A549 (cell line): Measurements from ENCODE around the gene NFATC4. TPM values are rescaled to one million over a fixed set of nuclear protein-coding genes. Genes with fewer than 3 reads are reported as not detected.

ENCODE experiments used
- ATAC-seq, 2 experiments: fragments of 200-7000 bp in 1 of 2; fragments of >200 bp in 1 of 2; cut with Nextera tagmentation in 1 of 2; cut with Tn5 transposase in 1 of 2; 3 replicates each; pipeline versions ENCODE4 v1.8.0 to v1.9.1; 2018 to 2020; ENCODE audit warnings: mild to moderate bottlenecking in 1 of 2, moderate library complexity in 1 of 2
- CTCF ChIA-PET: fragments of 300-600 bp; sonication (Branson Sonifier 250); formaldehyde crosslinking; extraction: SDS; loops from one replicate; lab custom pipeline; 2021; ENCODE audit warnings: antibody characterized with exemption, inconsistent platforms; lab: Yijun Ruan, JAX
- POLR2A ChIA-PET: fragments of 350-600 bp; formaldehyde crosslinking; extraction: SDS; loops from one replicate; lab custom pipeline; 2021; ENCODE audit warnings: antibody characterized with exemption, inconsistent platforms; lab: Yijun Ruan, JAX
- DNase-seq, 2 experiments: peaks; one replicate each; pipeline versions ENCODE4 v3.0.0 to v3.0.0-alpha.2; 2011 to 2016; ENCODE audit warnings: low read depth in 1 of 2, low spot score in 1 of 2
- FAIRE-seq: peaks from 2 replicates; lab custom pipeline; 2011; peaks lifted over from hg19 to GRCh38; lab: Jason Lieb, UNC
- H3K27ac ChIP-seq, 2 experiments: fragments of >200 bp; sonication (Bioruptor Twin); formaldehyde crosslinking; 3 replicates each; pipeline ENCODE4 v1.5.1; 2016 to 2017
- H3K4me1 ChIP-seq: fragments of >200 bp; sonication (Bioruptor Twin); formaldehyde crosslinking; 3 replicates; pipeline ENCODE4 v1.6.1; 2016
- H3K4me2 ChIP-seq: fragments of >200 bp; sonication (Bioruptor Twin); formaldehyde crosslinking; 3 replicates; pipeline ENCODE4 v1.6.1; 2016
- H3K4me3 ChIP-seq: fragments of >200 bp; sonication (Bioruptor Twin); formaldehyde crosslinking; 3 replicates; pipeline ENCODE4 v1.5.1; 2016
- H3K9me3 ChIP-seq: fragments of >200 bp; sonication (Bioruptor Twin); formaldehyde crosslinking; 3 replicates; pipeline ENCODE4 v1.6.1; 2016
- BHLHE40 ChIP-seq: IDR thresholded peaks from 2 replicates; pipeline ENCODE4 v1.6.1; 2012; ENCODE audit warnings: low read depth, low read length, inconsistent platforms
- CEBPB ChIP-seq, 2 experiments: fragments of >200 bp in 1 of 2; sonication (Bioruptor Twin) in 1 of 2; formaldehyde crosslinking in 1 of 2; IDR thresholded peaks; 2 replicates each; pipeline ENCODE4 v1.6.1; 2012 to 2016
- EHF ChIP-seq: fragments of 250-450 bp; sonication (Bioruptor Pico); IDR thresholded peaks from 2 replicates; pipeline ENCODE4 v1.5.0; 2020; ENCODE audit warnings: mild to moderate bottlenecking
- EHMT2 ChIP-seq: fragments of 200-600 bp; sonication (generic); IDR thresholded peaks from 2 replicates; pipeline ENCODE4 v1.6.1; 2016; ENCODE audit warnings: antibody characterized with exemption, low read depth, mild to moderate bottlenecking, moderate library complexity
- FOSB ChIP-seq: fragments of 250-450 bp; sonication (Bioruptor Pico); IDR thresholded peaks from 2 replicates; pipeline ENCODE4 v1.5.0; 2020; ENCODE audit warnings: mild to moderate bottlenecking, moderate library complexity
- HDAC2 ChIP-seq: fragments of 200-600 bp; sonication (generic); IDR thresholded peaks from 2 replicates; pipeline ENCODE4 v1.6.1; 2016
- JUN ChIP-seq, 2 experiments: fragments of >200 bp; sonication (Bioruptor Twin); formaldehyde crosslinking; IDR thresholded peaks; 2 replicates in 1 of 2; 3 replicates in 1 of 2; pipeline ENCODE4 v1.6.1; 2016 to 2017
- KDM5A ChIP-seq: fragments of 200-600 bp; sonication (generic); IDR thresholded peaks from 2 replicates; pipeline ENCODE4 v1.6.1; 2016; ENCODE audit warnings: antibody characterized with exemption, mild to moderate bottlenecking
- MAFK ChIP-seq: fragments of 450-650 bp; IDR thresholded peaks from 2 replicates; pipeline ENCODE4 v1.6.1; 2014; ENCODE audit not compliant: partially characterized antibody
- NPAS2 ChIP-seq: fragments of 250-450 bp; sonication (Bioruptor Pico); IDR thresholded peaks from 2 replicates; pipeline ENCODE4 v1.8.0; 2022; ENCODE audit warnings: mild to moderate bottlenecking, moderate library complexity, borderline replicate concordance
- NR3C1 ChIP-seq: fragments of >200 bp; sonication (Bioruptor Twin); formaldehyde crosslinking; IDR thresholded peaks from 3 replicates; pipeline ENCODE4 v1.6.1; 2017
- POLR2AphosphoS2 ChIP-seq: conservative IDR thresholded peaks from 2 replicates; pipeline ENCODE4 v1.6.1; 2012; ENCODE audit warnings: low read length, improper control_type of control experiment, inconsistent platforms
- RAD21 ChIP-seq, 2 experiments: fragments of >200 bp in 1 of 2; sonication (Bioruptor Twin) in 1 of 2; formaldehyde crosslinking in 1 of 2; IDR thresholded peaks in 1 of 2; conservative IDR thresholded peaks in 1 of 2; 2 replicates in 1 of 2; 3 replicates in 1 of 2; pipeline ENCODE4 v1.6.1; 2012 to 2018; ENCODE audit warnings: inconsistent platforms in 1 of 2
- SREBF2 ChIP-seq: fragments of 450-650 bp; IDR thresholded peaks from 2 replicates; pipeline ENCODE4 v1.6.1; 2014; ENCODE audit warnings: mild to moderate bottlenecking, moderate library complexity
- WGBS: methylation state at CpG from one replicate; pipeline ENCODE4 v1.1.6; 2017; ENCODE audit errors: missing lambda C conversion rate; 5-methylcytosine and 5-hydroxymethylcytosine counted together
- polyA plus RNA-seq, 4 experiments: library from polyadenylated mRNA; depleted of rRNA in 3 of 4; stranded (reverse); fragments of >200 nt; fragmentation: RNase III in 1 of 4; extraction: RNeasy Plus Mini Kit Qiagen cat#74134 plus additional on column Dnase treatment in 1 of 4; gene quantifications; 2 replicates in 3 of 4; 3 replicates in 1 of 4; pipeline ENCODE4 v1.2.3, GENCODE V29; 2011 to 2017
- TF ChIP-seq, protein P1 (sequence below): fragments of 200-600 bp; sonication (generic); IDR thresholded peaks from 2 replicates; pipeline ENCODE4 v1.6.1; 2016; ENCODE audit warnings: antibody characterized with exemption, mild to moderate bottlenecking, moderate library complexity
- TF ChIP-seq, protein P2 (sequence below): fragments of 250-450 bp; sonication (Bioruptor Pico); IDR thresholded peaks from 2 replicates; pipeline ENCODE4 v1.5.0; 2020; ENCODE audit warnings: low read depth, mild to moderate bottlenecking, moderate library complexity
- TF ChIP-seq, protein P3 (sequence below): fragments of 250-450 bp; sonication (Bioruptor Pico); IDR thresholded peaks from 2 replicates; pipeline ENCODE4 v1.5.0; 2021; ENCODE audit warnings: mild to moderate bottlenecking, moderate library complexity, borderline replicate concordance
- TF ChIP-seq, protein P4 (sequence below): fragments of 150-350 bp; IDR thresholded peaks from 2 replicates; pipeline ENCODE4 v1.6.1; 2014; ENCODE audit warnings: low read depth, mild to moderate bottlenecking, low read length
- TF ChIP-seq, protein P5 (sequence below): fragments of >200 bp; sonication (Bioruptor Twin); formaldehyde crosslinking; IDR thresholded peaks from 3 replicates; pipeline ENCODE4 v1.6.1; 2016
- TF ChIP-seq, protein P6 (sequence below): IDR thresholded peaks from 2 replicates; pipeline ENCODE4 v1.6.1; 2012

Gene NFATC4
- polyA plus RNA-seq, 2 of the 4 experiments (the other 2 are of a cell fraction) = 0.04 to 0.32 TPM

DNA sequence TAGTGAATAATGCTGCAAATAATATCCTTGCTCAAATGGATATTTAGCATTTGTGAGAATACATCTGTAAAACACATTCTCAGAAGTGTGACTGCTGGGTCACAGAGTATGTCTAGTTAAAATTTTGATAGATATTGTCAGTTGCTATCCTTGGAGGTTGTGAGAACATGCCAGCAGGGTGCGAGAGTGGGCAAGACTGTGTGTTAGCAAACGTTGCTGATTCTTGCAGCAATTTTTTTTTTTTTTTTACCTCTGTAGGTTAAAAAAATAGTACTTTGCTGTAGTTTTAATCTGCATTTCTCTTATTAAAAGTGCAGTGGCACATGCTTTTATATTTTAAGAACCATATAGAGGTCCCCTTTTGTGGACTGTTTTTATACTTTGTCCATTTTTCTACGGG lies 26.3 kb downstream of the NFATC4 start (continued):
- TF ChIP-seq, protein P1, sequence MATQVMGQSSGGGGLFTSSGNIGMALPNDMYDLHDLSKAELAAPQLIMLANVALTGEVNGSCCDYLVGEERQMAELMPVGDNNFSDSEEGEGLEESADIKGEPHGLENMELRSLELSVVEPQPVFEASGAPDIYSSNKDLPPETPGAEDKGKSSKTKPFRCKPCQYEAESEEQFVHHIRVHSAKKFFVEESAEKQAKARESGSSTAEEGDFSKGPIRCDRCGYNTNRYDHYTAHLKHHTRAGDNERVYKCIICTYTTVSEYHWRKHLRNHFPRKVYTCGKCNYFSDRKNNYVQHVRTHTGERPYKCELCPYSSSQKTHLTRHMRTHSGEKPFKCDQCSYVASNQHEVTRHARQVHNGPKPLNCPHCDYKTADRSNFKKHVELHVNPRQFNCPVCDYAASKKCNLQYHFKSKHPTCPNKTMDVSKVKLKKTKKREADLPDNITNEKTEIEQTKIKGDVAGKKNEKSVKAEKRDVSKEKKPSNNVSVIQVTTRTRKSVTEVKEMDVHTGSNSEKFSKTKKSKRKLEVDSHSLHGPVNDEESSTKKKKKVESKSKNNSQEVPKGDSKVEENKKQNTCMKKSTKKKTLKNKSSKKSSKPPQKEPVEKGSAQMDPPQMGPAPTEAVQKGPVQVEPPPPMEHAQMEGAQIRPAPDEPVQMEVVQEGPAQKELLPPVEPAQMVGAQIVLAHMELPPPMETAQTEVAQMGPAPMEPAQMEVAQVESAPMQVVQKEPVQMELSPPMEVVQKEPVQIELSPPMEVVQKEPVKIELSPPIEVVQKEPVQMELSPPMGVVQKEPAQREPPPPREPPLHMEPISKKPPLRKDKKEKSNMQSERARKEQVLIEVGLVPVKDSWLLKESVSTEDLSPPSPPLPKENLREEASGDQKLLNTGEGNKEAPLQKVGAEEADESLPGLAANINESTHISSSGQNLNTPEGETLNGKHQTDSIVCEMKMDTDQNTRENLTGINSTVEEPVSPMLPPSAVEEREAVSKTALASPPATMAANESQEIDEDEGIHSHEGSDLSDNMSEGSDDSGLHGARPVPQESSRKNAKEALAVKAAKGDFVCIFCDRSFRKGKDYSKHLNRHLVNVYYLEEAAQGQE = no peak
- no peak for TF ChIP-seq EHMT2
- TF ChIP-seq, protein P2, sequence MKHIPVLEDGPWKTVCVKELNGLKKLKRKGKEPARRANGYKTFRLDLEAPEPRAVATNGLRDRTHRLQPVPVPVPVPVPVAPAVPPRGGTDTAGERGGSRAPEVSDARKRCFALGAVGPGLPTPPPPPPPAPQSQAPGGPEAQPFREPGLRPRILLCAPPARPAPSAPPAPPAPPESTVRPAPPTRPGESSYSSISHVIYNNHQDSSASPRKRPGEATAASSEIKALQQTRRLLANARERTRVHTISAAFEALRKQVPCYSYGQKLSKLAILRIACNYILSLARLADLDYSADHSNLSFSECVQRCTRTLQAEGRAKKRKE (CRISPR knock-in tag) = no peak
- TF ChIP-seq FOSB (CRISPR knock-in tag) = no peak
- no peak for TF ChIP-seq KDM5A
- TF ChIP-seq POLR2AphosphoS2 = no peak
- no peak for TF ChIP-seq RAD21 (conservative IDR thresholded peaks at IDR 0.05 in 1 of 2, IDR thresholded peaks at IDR 0.05 in 1 of 2)
- TF ChIP-seq JUN (IDR thresholded peaks at IDR 0.05) = no peak
- no peak for TF ChIP-seq HDAC2
- TF ChIP-seq, all 56 proteins: peak for 0

DNA sequence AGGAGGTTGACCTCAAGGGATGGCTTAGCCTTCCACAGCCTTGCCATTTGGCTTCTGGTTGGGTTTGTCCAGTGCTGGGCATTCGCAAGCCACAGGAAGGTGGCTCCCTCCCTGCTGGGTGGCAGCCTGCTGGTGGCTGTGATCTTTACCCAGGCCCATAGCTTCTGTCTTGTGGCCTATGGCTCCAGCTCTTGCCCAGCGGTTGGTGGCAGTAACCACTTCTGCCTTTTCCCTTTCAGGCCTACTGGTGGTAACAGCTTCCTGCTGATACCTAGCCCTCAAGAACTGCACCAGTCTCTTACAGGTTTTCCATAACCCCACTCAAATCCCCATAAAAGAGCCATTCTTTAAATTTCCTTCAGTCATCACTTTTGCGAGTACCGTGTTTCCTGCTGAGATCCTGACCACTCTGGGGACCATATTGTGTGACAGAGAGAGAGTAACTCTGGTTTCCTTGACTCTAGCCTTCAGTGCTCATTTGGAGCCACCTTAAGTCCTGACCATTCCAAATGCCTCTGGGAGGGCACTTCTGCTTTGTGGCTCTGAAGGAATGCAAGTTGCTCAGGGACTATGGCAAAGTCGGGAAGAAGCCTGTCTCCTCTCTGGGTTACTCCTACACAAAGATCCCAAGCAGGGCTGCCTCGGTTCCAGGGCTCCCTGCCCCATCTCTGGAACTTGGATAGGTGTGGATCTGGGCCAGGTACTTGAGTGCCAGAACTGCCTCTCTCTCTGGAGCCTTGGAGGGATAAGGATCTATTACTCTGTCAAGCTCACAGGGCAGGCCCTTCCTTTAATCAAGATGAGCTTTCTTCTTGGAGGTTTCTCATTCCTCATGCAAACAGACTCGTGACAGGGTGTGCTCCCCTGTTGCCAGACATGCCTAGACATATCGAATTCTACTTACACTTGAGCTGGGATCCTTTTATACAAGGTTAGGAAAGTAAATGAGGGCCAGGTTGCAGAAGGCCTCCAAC lies 27.9 kb downstream of the NFATC4 start:
- ATAC-seq = no peak
- CTCF ChIA-PET = interaction anchor here (1.1 to 2.3 kb wide), 7 partner anchors 14 to 75 kb away, joined by 3 to 11 read pairs (median 4); no protein-coding TSS in a partner anchor
- FAIRE-seq = no peak

DNA sequence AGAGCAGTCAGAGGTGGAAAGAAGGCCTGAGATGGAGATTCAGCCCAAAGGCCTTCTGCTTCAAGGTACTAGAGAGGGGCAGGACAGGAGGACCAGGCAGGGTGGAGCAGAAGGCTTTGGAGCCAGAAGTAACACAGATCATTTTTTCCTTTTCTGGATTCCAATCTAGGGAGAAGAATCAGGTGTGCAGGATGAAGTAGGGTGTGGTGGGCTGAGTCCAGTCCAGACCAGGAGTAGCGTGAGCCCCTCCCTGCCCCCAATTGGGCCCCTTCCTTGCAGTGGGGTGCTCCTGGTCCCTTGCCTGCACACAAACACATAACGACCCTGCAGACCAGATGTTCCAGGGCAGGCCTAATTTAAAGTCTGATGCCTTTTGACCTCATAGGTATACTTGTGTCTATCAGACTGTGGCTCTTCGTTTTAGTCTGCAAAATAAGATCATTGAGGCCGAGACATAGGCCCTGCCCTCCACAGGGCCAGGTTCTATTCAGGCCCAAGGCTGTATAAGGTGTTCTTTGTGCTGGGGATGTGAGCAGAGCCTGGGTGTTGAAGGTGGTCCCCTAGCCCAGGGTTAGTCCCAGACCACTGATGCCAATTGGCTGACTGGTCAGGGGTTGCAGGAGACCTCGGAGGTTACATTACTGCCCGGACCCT lies 29.8 kb downstream of the NFATC4 start:
- Histone ChIP-seq H3K4me1 (peaks cover 13% of the 10 kb centered on the region; the same call in 2 of the 3 replicates), H3K4me2 (no peak overlapping the region), H3K9me3 (no peaks in the 10 kb centered on the region), H3K27ac (no peak overlapping the region), H3K4me3 (no peak overlapping the region)
- WGBS = 89% methylated on average over 6 of the region's 6 CpGs
- DNase-seq (no peak), ATAC-seq (no peak), FAIRE-seq (no peak)
- TF ChIP-seq, protein P3, sequence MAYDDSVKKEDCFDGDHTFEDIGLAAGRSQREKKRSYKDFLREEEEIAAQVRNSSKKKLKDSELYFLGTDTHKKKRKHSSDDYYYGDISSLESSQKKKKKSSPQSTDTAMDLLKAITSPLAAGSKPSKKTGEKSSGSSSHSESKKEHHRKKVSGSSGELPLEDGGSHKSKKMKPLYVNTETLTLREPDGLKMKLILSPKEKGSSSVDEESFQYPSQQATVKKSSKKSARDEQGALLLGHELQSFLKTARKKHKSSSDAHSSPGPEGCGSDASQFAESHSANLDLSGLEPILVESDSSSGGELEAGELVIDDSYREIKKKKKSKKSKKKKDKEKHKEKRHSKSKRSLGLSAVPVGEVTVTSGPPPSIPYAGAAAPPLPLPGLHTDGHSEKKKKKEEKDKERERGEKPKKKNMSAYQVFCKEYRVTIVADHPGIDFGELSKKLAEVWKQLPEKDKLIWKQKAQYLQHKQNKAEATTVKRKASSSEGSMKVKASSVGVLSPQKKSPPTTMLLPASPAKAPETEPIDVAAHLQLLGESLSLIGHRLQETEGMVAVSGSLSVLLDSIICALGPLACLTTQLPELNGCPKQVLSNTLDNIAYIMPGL (CRISPR knock-in tag) = no peak
- TF ChIP-seq SREBF2 = no peak
- no peak for TF ChIP-seq EHF
- TF ChIP-seq CEBPB (IDR thresholded peaks at IDR 0.05) = no peak
- TF ChIP-seq NPAS2 = no peak
- TF ChIP-seq, protein P4, sequence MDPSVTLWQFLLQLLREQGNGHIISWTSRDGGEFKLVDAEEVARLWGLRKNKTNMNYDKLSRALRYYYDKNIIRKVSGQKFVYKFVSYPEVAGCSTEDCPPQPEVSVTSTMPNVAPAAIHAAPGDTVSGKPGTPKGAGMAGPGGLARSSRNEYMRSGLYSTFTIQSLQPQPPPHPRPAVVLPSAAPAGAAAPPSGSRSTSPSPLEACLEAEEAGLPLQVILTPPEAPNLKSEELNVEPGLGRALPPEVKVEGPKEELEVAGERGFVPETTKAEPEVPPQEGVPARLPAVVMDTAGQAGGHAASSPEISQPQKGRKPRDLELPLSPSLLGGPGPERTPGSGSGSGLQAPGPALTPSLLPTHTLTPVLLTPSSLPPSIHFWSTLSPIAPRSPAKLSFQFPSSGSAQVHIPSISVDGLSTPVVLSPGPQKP = no peak
- TF ChIP-seq POLR2AphosphoS2 = no peak
- TF ChIP-seq, protein P5, sequence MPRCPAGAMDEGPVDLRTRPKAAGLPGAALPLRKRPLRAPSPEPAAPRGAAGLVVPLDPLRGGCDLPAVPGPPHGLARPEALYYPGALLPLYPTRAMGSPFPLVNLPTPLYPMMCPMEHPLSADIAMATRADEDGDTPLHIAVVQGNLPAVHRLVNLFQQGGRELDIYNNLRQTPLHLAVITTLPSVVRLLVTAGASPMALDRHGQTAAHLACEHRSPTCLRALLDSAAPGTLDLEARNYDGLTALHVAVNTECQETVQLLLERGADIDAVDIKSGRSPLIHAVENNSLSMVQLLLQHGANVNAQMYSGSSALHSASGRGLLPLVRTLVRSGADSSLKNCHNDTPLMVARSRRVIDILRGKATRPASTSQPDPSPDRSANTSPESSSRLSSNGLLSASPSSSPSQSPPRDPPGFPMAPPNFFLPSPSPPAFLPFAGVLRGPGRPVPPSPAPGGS = no peak
- TF ChIP-seq, protein P2 (CRISPR knock-in tag) = no peak
- no peak for TF ChIP-seq NR3C1
- TF ChIP-seq, protein P6, sequence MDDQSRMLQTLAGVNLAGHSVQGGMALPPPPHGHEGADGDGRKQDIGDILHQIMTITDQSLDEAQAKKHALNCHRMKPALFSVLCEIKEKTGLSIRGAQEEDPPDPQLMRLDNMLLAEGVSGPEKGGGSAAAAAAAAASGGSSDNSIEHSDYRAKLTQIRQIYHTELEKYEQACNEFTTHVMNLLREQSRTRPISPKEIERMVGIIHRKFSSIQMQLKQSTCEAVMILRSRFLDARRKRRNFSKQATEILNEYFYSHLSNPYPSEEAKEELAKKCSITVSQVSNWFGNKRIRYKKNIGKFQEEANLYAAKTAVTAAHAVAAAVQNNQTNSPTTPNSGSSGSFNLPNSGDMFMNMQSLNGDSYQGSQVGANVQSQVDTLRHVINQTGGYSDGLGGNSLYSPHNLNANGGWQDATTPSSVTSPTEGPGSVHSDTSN = no peak
- ChIA-PET POLR2A (no interaction called here), CTCF (interaction anchor here (0.9 to 4.3 kb wide), 6 partner anchors 14 to 64 kb away, joined by 3 to 16 read pairs (median 4); no protein-coding TSS in a partner anchor)

More for the DNA sequence above, 27.9 kb downstream of the NFATC4 start:
- Histone ChIP-seq H3K4me1 (peaks cover 23% of the 10 kb centered on the region), H3K27ac (no peak overlapping the region), H3K9me3 (no peaks in the 10 kb centered on the region), H3K4me2 (no peak overlapping the region), H3K4me3 (no peak overlapping the region)
- DNase-seq = no peak
- WGBS = 69% methylated on average over 8 of the region's 8 CpGs
- TF ChIP-seq BHLHE40 (no peak), MAFK (peak; percentile 71)
- POLR2A ChIA-PET = interaction anchor here (1.7 kb wide), 1 partner anchor 34 kb away, joined by 4 read pairs; the partner anchor contains the start of gene KHNYN
